HG03457 (cell line): ENCODE results near the gene MAP2K5.
"Not testable (repeated sequence)": the region's sequence is repeated elsewhere in the genome, so short reads cannot be mapped to it uniquely, and the experiment has no call there.

Experiments
- ATAC-seq: cut with Tn5 transposase; IDR thresholded peaks from one replicate; pipeline ENCODE4 v1.9.1; 2021; ENCODE audit warnings: moderate number of reproducible peaks; ENCODE audit not compliant: unreplicated experiment

Gene MAP2K5

DNA sequence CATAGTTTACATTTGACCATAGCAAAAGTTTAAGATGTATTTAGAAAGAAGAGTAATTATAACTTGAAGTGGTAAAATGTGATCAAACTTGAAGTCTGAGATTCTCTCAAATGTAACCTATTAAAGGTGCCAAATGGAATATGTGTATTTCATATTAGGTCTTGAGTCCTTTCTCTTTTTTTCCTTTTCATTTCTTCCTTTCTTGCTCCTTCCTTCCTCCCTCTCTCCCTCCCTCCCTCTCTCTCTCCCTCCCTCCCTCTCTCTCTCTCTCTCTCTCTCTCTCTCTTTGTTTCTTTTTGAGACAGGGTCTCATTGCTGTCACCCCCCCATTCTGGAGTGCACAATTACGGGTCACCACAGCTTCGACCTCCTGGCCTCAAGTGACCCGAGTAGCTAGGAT, 47.7 kb downstream of the MAP2K5 start:
- ATAC-seq: no peak

- ATAC-seq: no peak
These were observed 49.7 kb downstream of the MAP2K5 start for GRCh38 chr15:67592245-67592644.

DNA sequence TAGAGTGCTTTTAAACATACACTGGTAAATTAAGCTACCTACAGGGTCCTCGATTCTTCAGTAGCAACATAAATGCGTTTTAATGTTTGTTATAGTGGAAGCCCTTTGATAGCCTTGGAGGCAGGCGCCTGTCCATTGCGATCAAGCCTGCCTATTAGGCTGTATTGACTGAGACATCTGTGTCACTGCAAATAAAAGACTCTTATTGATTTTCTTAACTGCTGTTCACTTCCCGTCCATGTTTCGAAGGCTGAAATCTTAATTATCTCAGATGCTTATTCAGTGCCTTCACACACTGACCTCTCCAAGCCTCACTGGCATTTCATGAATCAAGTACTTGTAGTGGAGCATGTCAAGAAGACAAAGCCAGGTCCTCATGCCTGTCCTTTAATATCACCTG, 51.1 kb downstream of the MAP2K5 start:
- ATAC-seq: no peak

GRCh38 chr15:67594770-67595169, 52.3 kb downstream of the MAP2K5 start:
- ATAC-seq: no peak

DNA sequence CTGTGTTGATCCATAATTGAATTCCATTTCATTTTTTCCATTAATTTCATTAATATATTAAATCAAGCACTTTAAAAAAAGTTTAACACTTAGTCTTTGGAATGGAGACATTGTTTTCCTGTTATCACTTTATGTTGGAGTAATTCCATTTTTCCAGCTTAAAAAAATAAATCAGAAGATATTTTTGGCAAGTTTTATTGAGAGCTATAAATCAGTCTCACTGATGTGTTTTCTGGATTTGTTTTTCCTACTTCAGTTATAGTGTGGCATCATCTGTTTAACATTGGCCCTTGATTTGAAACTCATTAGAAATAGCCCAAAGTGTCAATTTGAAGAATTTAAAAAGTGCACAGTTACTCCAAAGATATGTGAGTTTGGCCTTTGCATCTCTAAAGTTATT, 53.1 kb downstream of the MAP2K5 start:
- ATAC-seq: no peak

DNA sequence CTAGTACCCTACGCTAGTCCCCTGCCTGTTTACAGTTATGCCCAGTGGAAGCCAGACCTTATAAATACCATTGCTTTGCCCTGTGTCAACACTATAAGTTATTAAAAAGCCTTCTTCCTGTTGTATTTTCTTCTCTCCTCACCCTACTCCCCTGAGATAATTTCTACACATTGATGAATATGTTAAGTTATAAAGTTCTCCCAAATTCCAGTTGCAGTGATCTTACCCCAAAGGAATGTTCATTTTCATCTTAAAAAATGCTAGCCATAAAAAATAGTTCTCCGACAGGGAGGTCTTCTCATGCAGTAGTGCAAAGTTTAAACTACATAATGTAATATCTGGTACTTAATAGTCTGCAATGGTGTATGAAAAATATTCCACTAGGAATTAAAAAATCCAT, 58.6 kb downstream of the MAP2K5 start:
- no peak for ATAC-seq

DNA sequence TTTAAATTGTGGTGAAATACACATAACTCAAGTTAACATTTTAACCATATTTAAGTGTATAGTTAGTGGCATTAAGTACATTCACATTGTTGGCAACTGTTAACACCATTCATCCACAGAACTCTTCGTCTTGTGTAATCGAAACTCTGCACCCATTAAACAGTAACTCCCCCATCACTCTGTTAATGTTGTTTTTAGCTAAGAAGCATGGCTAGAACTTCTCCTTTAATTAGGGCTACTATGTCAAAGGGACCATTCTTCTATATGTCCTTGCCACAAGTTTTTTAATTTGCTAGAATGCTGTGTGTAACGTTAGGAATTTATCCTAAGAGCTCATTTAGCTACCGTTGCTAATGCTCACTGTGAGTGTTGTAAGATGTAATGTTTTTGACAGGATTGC, 60.6 kb downstream of the MAP2K5 start:
- no peak for ATAC-seq

- no peak for ATAC-seq
These were observed 63.4 kb downstream of the MAP2K5 start for GRCh38 chr15:67605871-67606270.

GRCh38 chr15:67606742-67607141, 64.2 kb downstream of the MAP2K5 start:
- no peak for ATAC-seq

DNA sequence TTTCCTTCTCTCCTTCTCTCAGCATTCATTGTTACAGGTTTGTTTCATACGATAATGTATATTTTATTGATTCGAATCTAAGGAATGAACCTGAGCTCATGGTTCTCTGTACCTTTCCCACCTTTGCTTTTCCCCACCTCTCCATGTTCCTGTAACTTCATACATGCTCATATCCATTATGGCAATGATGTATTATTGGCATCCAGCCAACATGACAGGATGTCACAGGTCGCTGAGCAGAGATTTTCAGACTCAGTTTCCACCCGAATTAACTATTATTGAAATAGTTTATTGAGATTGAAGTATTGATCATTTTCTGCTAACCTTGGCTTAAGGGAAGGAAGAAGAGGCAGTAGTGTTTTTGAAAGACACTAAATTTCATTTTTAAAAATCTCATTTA, 64.8 kb downstream of the MAP2K5 start:
- no peak for ATAC-seq

DNA sequence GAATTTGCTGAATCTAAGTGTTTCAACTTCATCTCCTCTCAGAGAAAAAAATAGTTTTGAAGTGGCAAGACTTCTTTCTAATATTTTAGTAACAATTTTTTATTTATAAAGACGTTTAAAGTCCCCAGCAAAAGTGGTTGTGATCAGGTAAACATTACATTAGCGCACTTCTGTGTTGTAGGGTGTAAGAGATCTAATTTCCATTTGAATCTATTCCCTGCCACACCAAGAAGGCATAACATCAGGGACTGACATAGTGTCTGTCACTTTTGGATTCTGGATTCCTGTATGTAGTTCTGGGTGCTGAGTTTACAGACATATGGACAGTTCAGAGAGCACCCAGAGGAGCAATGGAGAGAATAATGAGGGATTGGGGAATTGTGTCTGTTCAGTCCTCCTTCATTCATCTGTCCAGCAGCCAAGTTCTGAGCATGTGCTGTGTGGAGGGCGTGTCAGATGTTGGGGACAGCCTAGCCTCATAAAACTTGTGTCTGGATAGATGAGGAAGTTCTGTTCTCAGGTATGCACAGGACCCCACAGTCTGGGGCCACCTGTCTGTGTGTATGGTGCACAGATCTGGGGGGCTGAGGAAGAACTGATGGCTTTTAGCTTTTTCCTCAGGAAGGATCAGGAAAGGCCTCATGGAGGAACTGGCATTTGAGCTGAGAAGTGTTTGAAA, 65.6 kb downstream of the MAP2K5 start:
- no peak for ATAC-seq

GRCh38 chr15:67608638-67608959, 66.1 kb downstream of the MAP2K5 start:
- ATAC-seq: no peak

DNA sequence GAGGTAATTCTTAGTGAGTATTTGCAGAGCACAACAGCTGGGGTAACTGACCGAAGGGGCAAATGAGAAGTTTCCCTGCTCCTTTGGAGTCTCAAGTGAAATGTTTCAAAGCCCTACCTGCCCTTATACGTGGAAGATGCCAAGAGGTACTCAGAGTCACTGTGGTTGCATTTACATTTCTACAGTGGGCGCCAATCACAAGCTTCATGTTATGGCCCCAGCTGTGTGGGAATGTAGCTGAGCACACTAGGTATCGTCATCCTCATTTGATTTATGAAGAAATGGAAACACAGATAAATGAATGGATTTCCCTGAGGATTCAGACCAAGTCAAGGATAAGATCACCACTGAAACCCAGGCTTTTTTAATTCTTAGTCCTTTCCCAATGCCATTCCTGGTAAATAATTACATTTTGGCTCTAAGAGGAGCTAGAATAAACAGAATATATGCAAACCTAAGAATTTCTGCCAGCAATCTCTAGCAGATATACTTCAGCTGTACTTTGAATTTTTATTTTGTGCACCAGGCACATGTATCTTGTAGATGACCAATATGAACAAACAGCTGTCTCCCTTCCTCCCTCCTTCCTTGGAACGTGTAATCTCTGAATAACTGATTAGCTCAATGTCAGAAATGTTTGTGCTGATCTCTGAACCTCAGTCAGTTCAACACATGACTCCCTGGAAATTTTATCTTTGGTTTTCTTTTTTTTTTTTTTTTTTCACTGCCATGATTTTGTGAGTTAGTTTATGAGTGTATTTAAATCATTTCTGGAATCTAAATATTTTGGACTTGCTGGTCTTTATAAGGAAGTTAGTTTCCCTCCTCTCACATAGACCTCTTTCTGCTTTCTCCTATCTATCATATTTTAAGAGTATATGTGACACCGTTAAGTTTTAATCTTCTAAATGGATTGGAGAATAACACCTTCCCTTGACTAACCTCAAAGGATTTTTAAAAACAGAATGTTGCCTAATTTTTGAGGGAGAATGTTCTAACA, 69.2 kb downstream of the MAP2K5 start:
- no peak for ATAC-seq

DNA sequence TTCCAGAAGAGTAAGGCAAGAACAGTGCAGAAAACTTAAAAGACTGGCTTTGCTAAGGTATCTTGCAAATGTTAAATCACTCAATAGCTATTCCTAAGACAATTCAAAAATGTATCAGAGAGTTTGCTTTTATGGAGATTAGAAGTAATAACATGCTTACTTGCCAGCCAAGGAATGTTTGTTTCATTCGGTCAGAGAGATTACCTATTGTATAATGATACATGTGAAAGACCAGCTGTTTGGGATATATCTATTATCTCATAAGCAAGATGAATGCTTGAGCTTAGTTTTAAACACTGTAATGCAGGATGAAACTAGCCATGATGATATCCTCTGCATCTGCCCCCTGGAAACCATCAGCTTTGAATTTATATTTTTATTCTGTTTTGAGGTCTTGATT, 70.7 kb downstream of the MAP2K5 start:
- no peak for ATAC-seq

- ATAC-seq: no peak
These were observed 71.2 kb downstream of the MAP2K5 start for GRCh38 chr15:67613708-67614107.

DNA sequence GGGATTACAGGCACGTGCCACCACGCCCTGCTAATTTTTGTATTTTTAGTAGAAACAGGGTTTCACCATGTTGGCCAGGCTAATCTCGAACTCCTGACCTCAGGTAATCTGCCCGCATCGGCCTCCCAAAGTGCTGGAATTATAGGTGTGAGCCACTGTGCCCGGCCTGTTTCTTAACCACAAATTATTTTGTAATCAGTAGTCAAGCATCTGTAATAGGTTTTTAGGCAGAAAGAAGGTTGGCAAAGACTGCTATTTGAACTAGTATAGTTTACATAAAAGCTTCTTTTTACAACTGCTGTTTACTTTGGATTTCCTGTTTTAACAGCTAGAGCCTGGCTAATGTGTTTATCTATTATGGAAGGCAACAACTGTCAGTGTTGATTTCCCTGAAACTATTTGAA, 72.6 kb downstream of the MAP2K5 start:
- ATAC-seq: not testable (repeated sequence)

- ATAC-seq: no peak
These were observed 75.8 kb downstream of the MAP2K5 start for GRCh38 chr15:67618297-67618696.

DNA sequence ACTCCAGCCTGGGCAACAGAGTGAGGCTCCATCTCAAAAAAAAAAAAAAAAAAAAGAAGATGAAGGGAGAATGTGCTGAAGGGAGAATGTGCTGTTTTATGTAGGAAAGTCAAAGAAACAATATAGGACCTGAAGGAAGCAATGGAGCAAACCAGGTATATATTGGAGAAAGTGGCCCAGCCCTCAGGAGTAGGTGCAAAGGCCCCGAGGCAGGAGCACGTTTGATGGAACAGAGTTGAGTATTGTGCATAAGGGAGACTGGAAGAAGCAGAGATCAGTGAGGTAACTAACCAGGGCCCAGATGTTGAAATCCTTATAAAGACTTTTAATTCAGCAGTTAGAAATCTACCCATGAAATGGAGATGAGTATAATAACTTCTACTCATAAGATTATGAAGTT, 79.6 kb downstream of the MAP2K5 start:
- no peak for ATAC-seq

- no peak for ATAC-seq
These were observed 89.8 kb downstream of the MAP2K5 start for GRCh38 chr15:67632261-67632660.

DNA sequence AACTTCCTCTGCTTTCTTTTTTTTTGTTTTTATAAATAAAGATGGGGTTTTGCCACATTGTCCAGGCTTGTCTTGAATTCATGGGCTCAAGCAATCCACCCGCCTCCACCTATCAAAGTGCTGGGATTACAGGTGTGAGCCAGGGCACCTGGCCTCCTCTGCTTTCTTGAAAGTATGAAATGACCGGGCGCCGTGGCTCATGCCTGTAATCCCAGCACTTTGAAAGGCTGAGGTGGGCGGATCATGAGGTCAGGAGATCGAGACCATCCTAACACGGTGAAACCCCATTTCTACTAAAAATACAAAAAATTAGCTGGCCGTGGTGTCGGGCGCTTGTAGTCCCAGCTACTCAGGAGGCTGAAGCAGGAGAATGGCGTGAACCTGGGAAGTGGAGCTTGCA, 93.4 kb downstream of the MAP2K5 start:
- ATAC-seq: not testable (repeated sequence)

DNA sequence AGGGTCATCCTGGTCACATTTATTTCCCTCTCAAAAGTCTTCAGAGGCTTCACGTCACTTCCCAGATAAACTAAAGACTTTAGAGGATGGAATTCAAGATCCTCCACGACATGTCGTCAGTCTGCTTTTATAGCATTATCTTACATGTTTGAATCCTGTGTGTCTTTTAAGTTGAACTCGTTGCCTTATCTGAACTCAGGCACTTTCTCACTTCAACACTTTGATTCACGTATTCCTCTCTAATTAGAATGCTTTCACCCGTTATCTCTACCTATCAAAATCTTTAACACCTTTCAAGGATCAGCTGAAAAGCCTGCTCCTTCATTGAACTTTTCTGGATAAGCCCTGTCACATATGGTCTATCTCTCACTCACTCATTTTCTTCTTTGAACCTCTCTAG, 97.1 kb downstream of the MAP2K5 start:
- ATAC-seq: no peak

DNA sequence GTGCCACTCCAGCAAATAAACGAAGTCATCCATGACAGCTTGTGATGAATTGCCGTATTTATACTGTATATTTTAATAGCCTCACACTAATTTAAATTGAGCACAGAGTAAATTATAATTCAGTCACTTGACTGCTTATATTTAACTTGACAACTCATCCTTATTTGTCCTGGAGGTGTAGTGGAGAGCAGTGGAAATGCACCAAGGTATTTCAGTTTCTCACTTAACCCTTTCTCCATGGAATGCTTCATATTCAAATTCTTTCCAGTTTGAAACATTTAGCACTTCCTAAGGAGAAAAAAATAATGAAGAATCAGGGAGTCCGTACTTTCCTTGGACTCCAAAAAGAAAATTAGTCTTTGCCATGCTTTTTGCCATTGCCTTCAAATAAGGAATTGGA, 99.0 kb downstream of the MAP2K5 start:
- no peak for ATAC-seq
